Measurements from ENCODE around the gene ARL11. TPM values are rescaled to one million over a fixed set of nuclear protein-coding genes. Genes with fewer than 3 reads are reported as not detected.

Gene ARL11
- total RNA-seq, 1 donor from 2014 or later = not detected

- H3K4me3 Mint-ChIP-seq (ENCODE audit: unreplicated experiment) = peak overlapping the region; percentile 70
- Histone ChIP-seq H4K20me1 (ENCODE audit: insufficient read depth, low read length) (no peaks in the 10 kb centered on the region), H3K4me1 (ENCODE audit: insufficient read depth, low read length) (no peaks in the 10 kb centered on the region), H3K4me3 (ENCODE audit: insufficient read depth, low read depth, low read length) (no peak overlapping the region), H3K9me3 (ENCODE audit: insufficient read depth, low read depth, low read length) (no peaks in the 10 kb centered on the region), H3K4me2 (ENCODE audit: low read length) (peak overlapping the region; percentile 80), H3K27me3 (ENCODE audit: insufficient read depth, low read length) (no peaks in the 10 kb centered on the region), H3K79me2 (ENCODE audit: insufficient read depth, low read length) (no peaks in the 10 kb centered on the region), H2AFZ (ENCODE audit: low read depth, low read length) (peak overlapping the region; percentile 72), H3K27ac (ENCODE audit: low read depth, low read length) (no peak overlapping the region), H3K36me3 (ENCODE audit: insufficient read depth, low read length) (no peaks in the 10 kb centered on the region), H3K9ac (ENCODE audit: low read length) (peak overlapping the region; percentile 49)
- DNase-seq (ENCODE audit: low read depth) = peak; percentile 77
- H3K27me3 Mint-ChIP-seq (ENCODE audit: low read depth, unreplicated experiment) = no peaks in the 10 kb centered on the region
- H3K4me1 Mint-ChIP-seq (ENCODE audit: low read depth, unreplicated experiment) = peaks cover 12% of the 10 kb centered on the region
- peak; percentile 32 for FAIRE-seq
- no peaks in the 10 kb centered on the region for H3K9me3 Mint-ChIP-seq (ENCODE audit: unreplicated experiment)
- no peaks in the 10 kb centered on the region for H3K36me3 Mint-ChIP-seq (ENCODE audit: low read depth, unreplicated experiment)
- H3K27ac Mint-ChIP-seq (ENCODE audit: unreplicated experiment) = peak overlapping the region; percentile 86
- TF ChIP-seq CTCF (IDR thresholded peaks at IDR 0.05; ENCODE audit: insufficient read depth, low read depth, low read length) (peak; percentile 79), EZH2 (IDR thresholded peaks at IDR 0.05; ENCODE audit: insufficient read depth, low read length) (no peak)
Observed at GRCh38 chr13:49606747-49607648, 21.3 kb upstream of the ARL11 start.

- H4K20me1 ChIP-seq (ENCODE audit: insufficient read depth, low read length) = no peaks in the 10 kb centered on the region
- Mint-ChIP-seq H3K4me1 (ENCODE audit: low read depth, unreplicated experiment) (peaks cover 12% of the 10 kb centered on the region), H3K36me3 (ENCODE audit: low read depth, unreplicated experiment) (no peaks in the 10 kb centered on the region), H3K27me3 (ENCODE audit: low read depth, unreplicated experiment) (no peaks in the 10 kb centered on the region), H3K4me3 (ENCODE audit: unreplicated experiment) (no peak overlapping the region), H3K27ac (ENCODE audit: unreplicated experiment) (no peak overlapping the region), H3K9me3 (ENCODE audit: unreplicated experiment) (no peaks in the 10 kb centered on the region)
- H3K36me3 ChIP-seq (ENCODE audit: insufficient read depth, low read length) = no peaks in the 10 kb centered on the region
- H2AFZ ChIP-seq (ENCODE audit: low read depth, low read length) = no peak overlapping the region
- no peak overlapping the region for H3K4me3 ChIP-seq (ENCODE audit: insufficient read depth, low read depth, low read length)
- H3K79me2 ChIP-seq (ENCODE audit: insufficient read depth, low read length) = no peaks in the 10 kb centered on the region
- FAIRE-seq (no peak), DNase-seq (ENCODE audit: low read depth) (no peak)
- H3K9me3 ChIP-seq (ENCODE audit: insufficient read depth, low read depth, low read length) = no peaks in the 10 kb centered on the region
- no peak overlapping the region for H3K9ac ChIP-seq (ENCODE audit: low read length)
- H3K27ac ChIP-seq (ENCODE audit: low read depth, low read length) = no peak overlapping the region
- no peak overlapping the region for H3K4me2 ChIP-seq (ENCODE audit: low read length)
- H3K4me1 ChIP-seq (ENCODE audit: insufficient read depth, low read length) = no peaks in the 10 kb centered on the region
- TF ChIP-seq EZH2 (IDR thresholded peaks at IDR 0.05; ENCODE audit: insufficient read depth, low read length) (no peak), CTCF (IDR thresholded peaks at IDR 0.05; ENCODE audit: insufficient read depth, low read depth, low read length) (no peak)
- no peaks in the 10 kb centered on the region for H3K27me3 ChIP-seq (ENCODE audit: insufficient read depth, low read length)
Observed at GRCh38 chr13:49607761-49608160, 20.5 kb upstream of the ARL11 start.

Measured in astrocyte (in vitro differentiated cells and primary cell).